Stomach (tissue), 4 donors: ENCODE data around the gene TRHDE.

ENCODE experiments used
- CTCF ChIP-seq, 7 experiments: fragments of 450-650 bp in 4 of 7; fragments of 200-600 bp in 3 of 7; sonication (generic) in 3 of 7; IDR thresholded peaks; one replicate each; pipeline ENCODE4 v1.5.1; 2016 to 2019; ENCODE audit warnings: antibody characterized with exemption in 7 of 7, control low read depth in 2 of 7, mild to moderate bottlenecking in 1 of 7
- EP300 ChIP-seq: sonication (generic); formaldehyde crosslinking; IDR thresholded peaks from one replicate; pipeline ENCODE4 v1.6.1; 2017; ENCODE audit warnings: antibody characterized with exemption

GRCh38 chr12:72330784-72331183 is 58.6 kb downstream of the TRHDE start:
- TF ChIP-seq CTCF (IDR thresholded peaks at IDR 0.05) (no peak), EP300 (no peak)
